Uterus (tissue), 2 donors: ENCODE measurements around the gene DAD1.

Experiments used
- POLR2A ChIP-seq, 2 donors: fragments of 450-650 bp; IDR thresholded peaks; one replicate each; pipeline ENCODE4 v1.6.1; 2016; ENCODE audit warnings: antibody characterized with exemption in 2 of 2, mild to moderate bottlenecking in 1 of 2, moderate library complexity in 1 of 2
- TF ChIP-seq, protein P1 (sequence below), 4 experiments: fragments of 200-600 bp in 2 of 4; fragments of 450-650 bp in 2 of 4; sonication (generic) in 2 of 4; IDR thresholded peaks; one replicate each; pipeline ENCODE4 v1.5.1; 2016 to 2019; ENCODE audit warnings: antibody characterized with exemption in 4 of 4, mild to moderate bottlenecking in 2 of 4, moderate library complexity in 1 of 4

DNA sequence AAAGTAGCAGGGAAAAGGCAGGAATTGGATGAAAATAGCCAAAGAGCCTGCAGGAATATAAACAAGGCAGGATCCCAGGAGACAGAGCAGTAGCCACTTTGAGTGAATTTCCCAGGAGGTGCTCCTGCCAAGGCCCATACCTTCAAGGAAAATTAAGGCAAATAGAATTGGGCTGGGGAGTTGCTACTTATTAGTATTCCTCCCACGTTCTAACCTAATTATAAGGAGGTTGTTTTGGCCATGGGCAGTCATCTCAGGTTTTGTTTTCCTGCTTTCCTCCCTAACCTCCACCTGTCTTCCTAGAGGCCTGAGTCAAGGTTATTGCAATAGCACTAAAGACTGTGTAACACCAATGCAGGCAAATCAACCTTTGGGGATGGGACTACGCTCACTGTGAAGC lies 73.1 kb downstream of the DAD1 start:
- TF ChIP-seq, protein P1, sequence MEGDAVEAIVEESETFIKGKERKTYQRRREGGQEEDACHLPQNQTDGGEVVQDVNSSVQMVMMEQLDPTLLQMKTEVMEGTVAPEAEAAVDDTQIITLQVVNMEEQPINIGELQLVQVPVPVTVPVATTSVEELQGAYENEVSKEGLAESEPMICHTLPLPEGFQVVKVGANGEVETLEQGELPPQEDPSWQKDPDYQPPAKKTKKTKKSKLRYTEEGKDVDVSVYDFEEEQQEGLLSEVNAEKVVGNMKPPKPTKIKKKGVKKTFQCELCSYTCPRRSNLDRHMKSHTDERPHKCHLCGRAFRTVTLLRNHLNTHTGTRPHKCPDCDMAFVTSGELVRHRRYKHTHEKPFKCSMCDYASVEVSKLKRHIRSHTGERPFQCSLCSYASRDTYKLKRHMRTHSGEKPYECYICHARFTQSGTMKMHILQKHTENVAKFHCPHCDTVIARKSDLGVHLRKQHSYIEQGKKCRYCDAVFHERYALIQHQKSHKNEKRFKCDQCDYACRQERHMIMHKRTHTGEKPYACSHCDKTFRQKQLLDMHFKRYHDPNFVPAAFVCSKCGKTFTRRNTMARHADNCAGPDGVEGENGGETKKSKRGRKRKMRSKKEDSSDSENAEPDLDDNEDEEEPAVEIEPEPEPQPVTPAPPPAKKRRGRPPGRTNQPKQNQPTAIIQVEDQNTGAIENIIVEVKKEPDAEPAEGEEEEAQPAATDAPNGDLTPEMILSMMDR (IDR thresholded peaks at IDR 0.05), result no peak
- TF ChIP-seq POLR2A (IDR thresholded peaks at IDR 0.05), result no peak
